GM20000 (cell line): ENCODE data around the gene MUC4.
"Not testable (repeated sequence)": the region's sequence is repeated elsewhere in the genome, so short reads cannot be mapped to it uniquely, and the experiment has no call there.

ENCODE experiments used
- DNase-seq: peaks from one replicate; pipeline ENCODE4 v3.0.0; 2012; ENCODE audit warnings: low spot score
- TF ChIP-seq, protein P1 (sequence below): IDR thresholded peaks from 2 replicates; pipeline ENCODE4 v1.5.1; 2012; ENCODE audit warnings: mild to moderate bottlenecking, control low read depth; ENCODE audit errors: extremely low read depth, missing control alignments

MUC4 gene

DNA sequence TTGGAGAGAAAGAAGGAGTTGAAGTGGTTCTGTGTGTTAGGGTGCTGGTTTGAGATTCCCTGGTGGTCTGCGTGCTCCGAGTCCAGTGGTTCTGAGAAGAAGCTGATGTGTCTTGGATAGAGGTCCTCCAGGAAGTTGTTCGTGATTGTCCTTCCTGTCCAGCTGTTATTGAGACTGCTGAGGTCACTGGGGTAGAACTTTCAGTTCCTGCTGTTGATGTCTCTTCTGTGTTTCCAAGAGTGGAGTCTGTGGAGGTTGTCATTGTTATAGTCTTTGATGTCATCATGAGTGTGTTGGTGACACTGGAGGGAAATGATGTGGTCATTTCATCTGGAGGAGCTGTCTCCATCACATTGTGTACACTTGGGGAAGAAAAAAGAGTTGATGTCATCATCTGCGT is 20.8 kb downstream of the MUC4 start:
- DNase-seq, result no peak
- TF ChIP-seq, protein P1, sequence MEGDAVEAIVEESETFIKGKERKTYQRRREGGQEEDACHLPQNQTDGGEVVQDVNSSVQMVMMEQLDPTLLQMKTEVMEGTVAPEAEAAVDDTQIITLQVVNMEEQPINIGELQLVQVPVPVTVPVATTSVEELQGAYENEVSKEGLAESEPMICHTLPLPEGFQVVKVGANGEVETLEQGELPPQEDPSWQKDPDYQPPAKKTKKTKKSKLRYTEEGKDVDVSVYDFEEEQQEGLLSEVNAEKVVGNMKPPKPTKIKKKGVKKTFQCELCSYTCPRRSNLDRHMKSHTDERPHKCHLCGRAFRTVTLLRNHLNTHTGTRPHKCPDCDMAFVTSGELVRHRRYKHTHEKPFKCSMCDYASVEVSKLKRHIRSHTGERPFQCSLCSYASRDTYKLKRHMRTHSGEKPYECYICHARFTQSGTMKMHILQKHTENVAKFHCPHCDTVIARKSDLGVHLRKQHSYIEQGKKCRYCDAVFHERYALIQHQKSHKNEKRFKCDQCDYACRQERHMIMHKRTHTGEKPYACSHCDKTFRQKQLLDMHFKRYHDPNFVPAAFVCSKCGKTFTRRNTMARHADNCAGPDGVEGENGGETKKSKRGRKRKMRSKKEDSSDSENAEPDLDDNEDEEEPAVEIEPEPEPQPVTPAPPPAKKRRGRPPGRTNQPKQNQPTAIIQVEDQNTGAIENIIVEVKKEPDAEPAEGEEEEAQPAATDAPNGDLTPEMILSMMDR, result no peak

DNA sequence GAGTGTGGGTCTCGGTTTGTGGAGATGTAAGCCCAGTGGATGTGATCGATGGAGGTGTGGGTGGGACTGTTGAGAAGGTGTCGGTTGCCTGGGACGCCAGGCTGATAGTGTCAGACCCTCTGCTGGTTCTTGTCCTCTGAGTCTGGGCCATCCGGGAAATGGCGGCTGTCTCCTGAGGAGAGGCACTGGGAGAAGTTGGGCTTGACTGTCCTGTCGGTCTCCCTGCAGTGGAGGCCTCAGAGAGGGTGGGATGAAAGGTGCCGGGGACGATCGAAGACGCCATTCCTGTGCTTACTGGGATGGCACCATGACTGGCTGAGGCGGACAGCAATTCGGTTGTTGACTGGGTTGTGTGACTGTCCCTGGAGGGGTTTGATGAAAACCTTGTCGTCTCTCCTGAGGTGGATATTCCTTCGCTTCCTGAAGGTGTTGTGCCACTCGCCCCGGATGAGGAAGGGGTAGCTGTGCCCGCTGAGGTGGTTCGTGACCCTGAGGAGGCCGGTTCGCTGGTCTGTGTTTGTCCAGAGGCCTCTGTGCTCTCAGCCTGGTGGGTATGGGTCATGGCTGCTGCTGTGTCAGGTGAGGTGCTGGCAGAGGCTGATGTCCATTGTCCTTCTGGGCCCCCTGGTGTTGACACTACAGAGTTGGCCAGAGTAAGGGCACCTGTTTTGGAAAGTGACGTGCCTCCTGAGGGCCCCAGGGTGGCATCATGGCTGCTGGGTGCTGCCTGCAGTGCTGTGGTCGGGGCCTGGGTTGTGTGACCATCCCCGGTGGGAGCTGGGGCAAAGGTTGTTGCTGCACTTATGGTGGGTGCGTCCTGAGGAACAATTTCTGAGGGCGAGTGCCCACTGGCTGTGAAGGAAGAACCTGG is 22.8 kb downstream of the MUC4 start:
- TF ChIP-seq, protein P1, result no peak
- no peak for DNase-seq

DNA sequence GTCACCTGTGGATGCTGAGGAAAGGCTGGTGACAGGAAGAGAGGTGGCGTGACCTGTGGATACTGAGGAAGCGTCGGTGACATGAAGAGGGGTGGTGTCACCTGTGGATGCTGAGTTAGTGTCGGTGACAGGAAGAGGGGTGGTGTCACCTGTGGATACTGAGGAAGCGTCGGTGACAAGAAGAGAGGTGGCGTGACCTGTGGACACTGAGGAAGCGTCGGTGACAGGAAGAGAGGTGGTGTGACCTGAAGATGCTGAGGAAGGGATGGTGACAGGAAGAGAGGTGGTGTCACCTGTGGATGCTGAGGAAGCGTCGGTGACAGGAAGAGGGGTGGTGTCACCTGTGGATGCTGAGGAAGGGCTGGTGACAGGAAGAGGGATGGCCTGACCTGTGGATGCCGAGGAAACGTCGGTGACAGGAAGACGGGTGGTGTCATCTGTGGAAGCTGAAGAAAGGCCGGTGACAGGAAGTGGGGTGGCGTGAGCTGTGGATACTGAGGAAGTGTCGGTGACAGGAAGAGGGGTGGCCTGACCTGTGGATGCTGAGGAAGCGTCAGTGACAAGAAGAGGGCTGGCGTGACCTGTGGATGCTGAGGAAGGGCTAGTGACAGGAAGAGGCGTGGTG is 25.8 kb downstream of the MUC4 start:
- DNase-seq, result not testable (repeated sequence)

DNA sequence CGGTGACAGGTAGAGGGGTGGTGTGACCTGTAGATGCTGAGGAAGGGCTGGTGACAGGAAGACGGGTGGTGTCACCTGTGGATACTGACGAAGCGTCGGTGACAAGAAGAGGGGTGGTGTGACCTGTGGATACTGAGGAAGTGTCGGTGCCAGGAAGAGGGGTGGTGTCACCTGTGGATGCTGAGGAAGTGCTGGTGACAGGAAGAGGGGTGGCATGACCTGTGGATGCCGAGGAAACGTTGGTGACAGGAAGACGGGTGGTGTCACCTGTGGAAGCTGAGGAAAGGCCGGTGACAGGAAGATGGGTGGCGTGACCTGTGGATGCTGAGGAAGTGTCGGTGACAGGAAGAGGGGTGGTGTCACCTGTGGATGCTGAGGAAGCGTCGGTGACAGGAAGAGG is 27.7 kb downstream of the MUC4 start:
- DNase-seq, result not testable (repeated sequence)

DNA sequence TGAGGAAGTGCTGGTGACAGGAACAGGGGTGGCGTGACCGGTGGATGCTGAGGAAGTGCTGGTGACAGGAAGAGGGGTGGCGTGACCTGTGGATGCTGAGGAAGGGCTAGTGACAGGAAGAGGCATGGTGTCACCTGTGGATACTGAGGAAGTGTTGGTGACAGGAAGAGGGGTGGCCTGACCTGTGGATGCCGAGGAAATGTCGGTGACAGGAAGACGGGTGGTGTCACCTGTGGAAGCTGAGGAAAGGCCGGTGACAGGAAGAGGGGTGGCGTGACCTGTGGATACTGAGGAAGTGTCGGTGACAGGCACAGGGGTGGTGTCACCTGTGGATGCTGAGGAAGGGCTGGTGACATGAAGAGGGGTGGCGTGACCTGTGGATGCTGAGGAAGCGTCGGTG is 30.5 kb downstream of the MUC4 start:
- DNase-seq, result not testable (repeated sequence)

DNA sequence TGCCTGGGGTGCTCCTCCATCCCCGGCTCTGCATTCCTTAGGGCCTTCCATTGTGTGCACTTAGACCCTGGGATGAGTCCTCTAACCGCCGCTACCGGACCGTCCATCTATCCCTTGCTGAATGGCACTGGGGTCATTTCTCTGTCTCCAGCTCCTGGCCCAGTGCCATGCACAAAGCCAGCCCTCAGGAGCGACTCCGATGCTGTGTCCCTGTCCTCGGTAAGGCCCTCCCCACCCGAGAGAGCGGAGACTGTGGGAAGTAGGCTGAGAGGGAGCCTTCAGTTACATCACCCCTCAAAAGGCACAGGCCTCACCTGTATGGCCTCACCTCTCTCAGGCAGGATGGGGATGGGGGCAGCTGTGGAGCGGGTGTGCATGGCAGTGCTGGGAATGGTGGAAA is 33.8 kb downstream of the MUC4 start:
- TF ChIP-seq, protein P1, result no peak
- no peak for DNase-seq

DNA sequence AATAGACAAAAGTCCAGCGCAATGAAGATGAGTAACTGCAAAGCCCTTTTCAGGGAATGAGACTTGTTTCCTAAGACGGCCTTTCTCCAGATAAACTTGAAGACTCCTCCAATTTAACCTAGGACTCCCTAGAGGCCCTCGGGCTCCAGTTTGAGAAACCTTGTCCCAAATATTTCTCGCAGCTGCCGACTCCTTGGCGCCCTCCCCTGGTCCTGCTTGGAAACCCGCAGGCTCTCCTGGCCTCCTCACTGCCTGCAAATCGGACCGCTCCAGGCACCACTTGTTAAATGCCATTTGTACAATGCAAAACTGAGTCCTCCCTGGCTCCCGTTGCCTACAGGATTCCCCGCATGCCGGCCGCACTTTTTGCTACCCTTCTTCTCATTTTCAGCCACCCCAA is 36.8 kb downstream of the MUC4 start:
- TF ChIP-seq, protein P1, result peak; percentile 35
- DNase-seq, result no peak

DNA sequence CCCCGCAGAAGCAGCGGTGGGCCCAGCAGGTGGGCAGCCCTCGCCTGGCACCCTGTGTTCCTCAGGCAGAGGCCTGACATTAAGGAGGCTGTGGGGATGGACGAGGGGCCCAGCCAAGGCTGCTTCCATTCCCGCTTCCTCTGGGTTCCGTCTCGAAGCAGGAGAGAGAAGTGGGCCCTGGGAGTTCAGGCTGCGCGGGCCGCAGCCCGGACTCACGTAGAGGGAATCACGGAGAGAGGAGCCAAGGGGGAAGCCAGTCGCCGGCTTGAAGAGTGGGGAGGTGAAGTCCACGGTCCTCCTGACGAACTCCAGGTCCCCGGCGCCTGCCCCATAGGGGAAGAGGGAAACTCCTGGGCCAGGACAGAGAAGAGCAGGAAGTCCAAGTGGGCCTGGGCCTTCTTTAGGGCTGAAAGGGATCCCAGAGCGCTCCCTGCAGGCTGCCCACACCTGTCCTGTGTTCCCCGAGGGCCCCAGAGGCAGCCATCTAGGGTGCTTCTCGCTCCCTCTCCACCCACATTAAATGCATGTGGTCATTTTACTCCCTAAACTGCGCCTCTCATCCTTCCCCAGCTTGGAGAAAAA is 37.7 kb downstream of the MUC4 start:
- TF ChIP-seq, protein P1, result no peak
- no peak for DNase-seq

DNA sequence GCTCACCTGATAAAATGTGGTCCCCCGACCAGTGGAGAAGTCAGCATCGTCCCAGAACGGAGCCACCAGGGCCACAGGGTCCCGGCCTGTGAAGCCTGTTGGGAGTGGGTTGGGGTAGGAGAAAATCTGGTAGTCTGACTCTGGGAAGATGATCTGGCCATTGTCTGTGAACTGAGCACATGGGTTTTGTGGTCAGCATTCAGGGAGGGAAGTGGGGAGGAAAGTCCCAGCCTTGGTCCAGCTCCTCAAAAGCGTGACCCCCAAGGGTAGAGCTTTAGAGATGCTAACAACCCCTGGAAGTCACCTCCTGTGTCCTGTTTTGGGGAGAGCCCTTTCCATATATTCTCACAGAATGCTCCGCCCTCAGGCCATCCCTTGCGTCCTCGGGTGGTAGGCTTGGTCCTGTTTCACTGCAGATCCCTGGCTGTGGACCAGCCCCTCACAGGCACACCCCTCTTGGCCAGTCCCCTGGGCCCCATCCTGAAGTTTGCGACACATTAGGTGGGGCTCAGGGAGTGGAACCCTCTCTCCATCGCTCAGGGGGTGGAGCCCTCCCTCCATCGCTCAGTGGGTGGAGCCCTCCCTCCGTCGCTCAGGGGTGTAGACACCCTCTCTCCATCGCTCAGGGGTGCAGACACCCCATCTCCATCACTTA is 40.0 kb downstream of the MUC4 start:
- peak; percentile 15 for DNase-seq
- TF ChIP-seq, protein P1, result no peak

DNA sequence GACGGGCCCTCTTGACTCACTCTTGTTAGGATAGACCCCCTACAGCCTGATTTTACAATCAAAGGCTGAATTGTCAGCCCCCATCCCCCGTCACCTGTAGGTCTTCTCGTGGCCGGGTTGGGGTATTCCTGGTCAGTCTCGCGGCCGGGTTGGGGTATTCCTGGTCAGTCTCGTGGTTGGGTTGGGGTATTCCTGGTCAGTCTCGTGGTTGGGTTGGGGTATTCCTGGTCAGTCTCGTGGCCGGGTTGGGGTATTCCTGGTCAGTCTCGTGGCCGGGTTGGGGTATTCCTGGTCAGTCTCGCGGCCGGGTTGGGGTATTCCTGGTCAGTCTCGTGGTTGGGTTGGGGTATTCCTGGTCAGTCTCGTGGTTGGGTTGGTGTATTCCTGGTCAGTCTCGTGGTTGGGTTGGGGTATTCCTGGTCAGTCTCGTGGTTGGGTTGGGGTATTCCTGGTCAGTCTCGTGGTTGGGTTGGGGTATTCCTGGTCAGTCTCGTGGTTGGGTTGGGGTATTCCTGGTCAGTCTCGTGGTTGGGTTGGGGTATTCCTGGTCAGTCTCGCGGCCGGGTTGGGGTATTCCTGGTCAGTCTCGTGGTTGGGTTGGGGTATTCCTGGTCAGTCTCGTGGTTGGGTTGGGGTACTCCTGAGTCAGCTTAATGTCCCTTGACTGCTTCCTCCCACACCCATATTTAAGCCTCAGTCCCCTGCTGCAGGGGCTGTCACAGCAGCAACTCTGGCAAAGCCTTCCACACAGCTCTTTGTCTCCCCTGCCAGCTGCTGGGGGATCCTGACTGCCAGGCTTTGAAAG is 40.7 kb downstream of the MUC4 start:
- not testable (repeated sequence) for DNase-seq
